SK-N-SH (cell line): ENCODE measurements around the gene MCC. TPM values are rescaled to one million over a fixed set of nuclear protein-coding genes. Genes with fewer than 3 reads are reported as not detected.

Source experiments
- CTCF ChIA-PET: fragments of 300-600, 350-600 bp; formaldehyde crosslinking; extraction: SDS; loops from one replicate; lab custom pipeline; 2021; lab: Yijun Ruan, JAX
- POLR2A ChIA-PET: fragments of 350-600 bp; sonication (Branson Sonifier 250); formaldehyde crosslinking; extraction: SDS; loops from one replicate; lab custom pipeline; 2020; ENCODE audit warnings: antibody characterized with exemption, inconsistent platforms; lab: Yijun Ruan, JAX
- DNase-seq: peaks from one replicate; pipeline ENCODE4 v3.0.0; 2012
- H2AFZ ChIP-seq: fragments of 200-600 bp; sonication (generic); 2 replicates; pipeline ENCODE4 v1.8.1; 2016; ENCODE audit warnings: antibody characterized with exemption, mild to moderate bottlenecking, low read depth
- H3F3A ChIP-seq: fragments of 200-600 bp; sonication (generic); replicated peaks from 2 replicates; pipeline ENCODE3; 2016; ENCODE audit warnings: antibody characterized with exemption, mild to moderate bottlenecking; ENCODE audit not compliant: insufficient read depth
- H3K27ac ChIP-seq, 2 experiments: fragments of 200-500 bp in 1 of 2; fragments of 200-600 bp in 1 of 2; sonication (Bioruptor generic) in 1 of 2; sonication (generic), shearing (Covaris generic) in 1 of 2; 2 replicates each; pipeline versions ENCODE4 v1.5.1 to v1.6.1; 2014 to 2016; ENCODE audit warnings: low read depth in 2 of 2, inconsistent platforms in 1 of 2, low read length in 1 of 2, mild to moderate bottlenecking in 1 of 2, mixed read lengths in 1 of 2
- H3K27me3 ChIP-seq: fragments of 200-600 bp; sonication (generic), shearing (Covaris generic); 2 replicates; pipeline ENCODE4 v1.6.1; 2016; ENCODE audit warnings: mixed run types; ENCODE audit not compliant: insufficient read depth
- H3K36me3 ChIP-seq, 2 experiments: fragments of 200-500 bp in 1 of 2; fragments of 200-600 bp in 1 of 2; sonication (Bioruptor generic) in 1 of 2; sonication (generic) in 1 of 2; replicated peaks in 1 of 2; 2 replicates each; pipeline versions ENCODE3 to v1.5.1; 2014 to 2016; ENCODE audit warnings: low read length in 1 of 2, mild to moderate bottlenecking in 1 of 2; ENCODE audit not compliant: insufficient read depth in 2 of 2, control insufficient read depth in 1 of 2
- H3K4me1 ChIP-seq, 2 experiments: fragments of 200-500 bp in 1 of 2; fragments of 200-600 bp in 1 of 2; sonication (Bioruptor generic) in 1 of 2; sonication (generic), shearing (Covaris generic) in 1 of 2; 2 replicates each; pipeline versions ENCODE4 v1.5.1 to v1.6.1; 2014 to 2016; ENCODE audit warnings: low read depth in 1 of 2, low read length in 1 of 2, mixed run types in 1 of 2; ENCODE audit not compliant: insufficient read depth in 2 of 2, control insufficient read depth in 1 of 2
- H3K4me2 ChIP-seq: fragments of 200-600 bp; sonication (generic), shearing (Covaris generic); 2 replicates; pipeline ENCODE4 v1.6.1; 2017; ENCODE audit warnings: mixed run types
- H3K4me3 ChIP-seq, 2 experiments: fragments of 200-500 bp in 1 of 2; fragments of 200-600 bp in 1 of 2; sonication (Bioruptor generic) in 1 of 2; sonication (generic), shearing (Covaris generic) in 1 of 2; 2 replicates each; pipeline versions ENCODE4 v1.5.1 to v1.8.1; 2014 to 2016; ENCODE audit warnings: low read depth in 2 of 2, inconsistent platforms in 1 of 2, low read length in 1 of 2, mild to moderate bottlenecking in 1 of 2, mixed read lengths in 1 of 2, moderate library complexity in 1 of 2
- H3K79me2 ChIP-seq: fragments of 200-600 bp; sonication (generic); 2 replicates; pipeline ENCODE4 v1.8.1; 2017; ENCODE audit warnings: mild to moderate bottlenecking; ENCODE audit not compliant: insufficient read depth
- H3K9ac ChIP-seq: fragments of 200-600 bp; sonication (generic); 2 replicates; pipeline ENCODE4 v1.6.1; 2017; ENCODE audit warnings: mixed run types
- H3K9me2 ChIP-seq: fragments of 200-600 bp; sonication (generic); 2 replicates; pipeline ENCODE4 v1.6.1; 2017; ENCODE audit warnings: mixed run types
- H3K9me3 ChIP-seq: fragments of 200-600 bp; sonication (generic); 2 replicates; pipeline ENCODE4 v1.6.1; 2017; ENCODE audit warnings: mixed run types, mild to moderate bottlenecking, moderate library complexity
- H4K20me1 ChIP-seq: fragments of 200-600 bp; sonication (generic); 2 replicates; pipeline ENCODE4 v1.6.1; 2017; ENCODE audit warnings: mild to moderate bottlenecking, mixed run types; ENCODE audit not compliant: insufficient read depth
- CHD2 ChIP-seq: fragments of 150-350 bp; IDR thresholded peaks from 2 replicates; pipeline ENCODE4 v1.6.1; 2018; ENCODE audit warnings: low read length; ENCODE audit not compliant: partially characterized antibody
- EP300 ChIP-seq, 2 experiments: IDR thresholded peaks; 2 replicates each; pipeline versions ENCODE4 v1.4.0 to v1.6.1; 2012; ENCODE audit warnings: borderline replicate concordance in 1 of 2, low read depth in 1 of 2, low read length in 1 of 2
- FOSL2 ChIP-seq: IDR thresholded peaks from 2 replicates; pipeline ENCODE4 v1.4.0; 2012; ENCODE audit warnings: low read depth, mild to moderate bottlenecking, moderate library complexity, borderline replicate concordance
- FOXJ3 ChIP-seq: sonication (generic); formaldehyde crosslinking; IDR thresholded peaks from 2 replicates; pipeline ENCODE4 v1.5.1; 2020; ENCODE audit warnings: mild to moderate bottlenecking, missing genetic modification reagents
- GABPA ChIP-seq: IDR thresholded peaks from 2 replicates; pipeline ENCODE4 v1.4.0; 2012; ENCODE audit warnings: low read depth, mild to moderate bottlenecking
- MXI1 ChIP-seq: IDR thresholded peaks from 2 replicates; pipeline ENCODE4 v1.6.1; 2012; ENCODE audit warnings: mild to moderate bottlenecking, low read depth, low read length, improper control_type of control experiment
- NFIC ChIP-seq: IDR thresholded peaks from 2 replicates; pipeline ENCODE4 v1.4.0; 2012; ENCODE audit warnings: borderline replicate concordance
- POLR2AphosphoS5 ChIP-seq: IDR thresholded peaks from 2 replicates; pipeline ENCODE4 v1.6.1; 2012; ENCODE audit warnings: low read depth, low read length
- RAD21 ChIP-seq: IDR thresholded peaks from 2 replicates; pipeline ENCODE4 v1.6.1; 2012; ENCODE audit warnings: mild to moderate bottlenecking, low read length
- SMC3 ChIP-seq: IDR thresholded peaks from 2 replicates; pipeline ENCODE4 v1.6.1; 2012; ENCODE audit warnings: low read depth, low read length, improper control_type of control experiment
- TEAD4 ChIP-seq: IDR thresholded peaks from 2 replicates; pipeline ENCODE4 v1.4.0; 2012; ENCODE audit warnings: mild to moderate bottlenecking, borderline replicate concordance; ENCODE audit not compliant: insufficient read depth
- YY1 ChIP-seq: IDR thresholded peaks from 2 replicates; pipeline ENCODE4 v1.4.0; 2012; ENCODE audit warnings: low read depth, mild to moderate bottlenecking
- ZBTB33 ChIP-seq: IDR thresholded peaks from 2 replicates; pipeline ENCODE4 v1.4.0; 2012; ENCODE audit warnings: low read depth, borderline replicate concordance
- WGBS: methylation state at CpG from one replicate; pipeline ENCODE4 v1.1.6; 2017; ENCODE audit warnings: low lambda C conversion rate; 5-methylcytosine and 5-hydroxymethylcytosine counted together
- polyA plus RNA-seq, 3 experiments: library from polyadenylated mRNA; depleted of rRNA; stranded (reverse); fragments of >200 nt; gene quantifications; 2 replicates each; pipeline ENCODE4 v1.2.3, GENCODE V29; 2012
- TF ChIP-seq, protein P1 (sequence below): fragments of 150-350 bp; IDR thresholded peaks from 2 replicates; pipeline ENCODE4 v1.6.1; 2017; ENCODE audit warnings: antibody characterized with exemption, low read length, low read depth, borderline replicate concordance
- TF ChIP-seq, protein P2 (sequence below): IDR thresholded peaks from 2 replicates; pipeline ENCODE4 v1.4.0; 2012; ENCODE audit warnings: low read depth
- TF ChIP-seq, protein P3 (sequence below): IDR thresholded peaks from 2 replicates; pipeline ENCODE4; 2012
- TF ChIP-seq, protein P4 (sequence below): fragments of 150-350 bp; IDR thresholded peaks from 2 replicates; pipeline ENCODE4 v1.6.1; 2016; ENCODE audit warnings: mild to moderate bottlenecking, low read depth, low read length

The MCC gene
- polyA plus RNA-seq, 1 of the 3 experiments (the other 2 are of a cell fraction), result 3.6 TPM

GRCh38 chr5:113147537-113147936 is 340.7 kb downstream of the MCC start (continued):
- TF ChIP-seq ZBTB33, result no peak
- TF ChIP-seq CHD2, result no peak
- TF ChIP-seq, all 33 proteins: peak for 0

- no peak overlapping the region for H2AFZ ChIP-seq
- no peaks in the 10 kb centered on the region for H3K27me3 ChIP-seq
- no peaks in the 10 kb centered on the region for H3F3A ChIP-seq
- WGBS, result 59% methylated on average over 4 of the region's 4 CpGs
- no peak overlapping the region for H3K4me2 ChIP-seq
- TF ChIP-seq EP300 (IDR thresholded peaks at IDR 0.05; ENCODE audit: borderline replicate concordance in 1 of 2, low read depth in 1 of 2, low read length in 1 of 2) (no peak), RAD21 (no peak), FOXJ3 (CRISPR knock-in tag) (no peak)
- TF ChIP-seq, protein P1, sequence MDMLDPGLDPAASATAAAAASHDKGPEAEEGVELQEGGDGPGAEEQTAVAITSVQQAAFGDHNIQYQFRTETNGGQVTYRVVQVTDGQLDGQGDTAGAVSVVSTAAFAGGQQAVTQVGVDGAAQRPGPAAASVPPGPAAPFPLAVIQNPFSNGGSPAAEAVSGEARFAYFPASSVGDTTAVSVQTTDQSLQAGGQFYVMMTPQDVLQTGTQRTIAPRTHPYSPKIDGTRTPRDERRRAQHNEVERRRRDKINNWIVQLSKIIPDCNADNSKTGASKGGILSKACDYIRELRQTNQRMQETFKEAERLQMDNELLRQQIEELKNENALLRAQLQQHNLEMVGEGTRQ, result no peak
- TF ChIP-seq, protein P2, sequence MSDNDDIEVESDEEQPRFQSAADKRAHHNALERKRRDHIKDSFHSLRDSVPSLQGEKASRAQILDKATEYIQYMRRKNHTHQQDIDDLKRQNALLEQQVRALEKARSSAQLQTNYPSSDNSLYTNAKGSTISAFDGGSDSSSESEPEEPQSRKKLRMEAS, result no peak
- TF ChIP-seq, protein P3, sequence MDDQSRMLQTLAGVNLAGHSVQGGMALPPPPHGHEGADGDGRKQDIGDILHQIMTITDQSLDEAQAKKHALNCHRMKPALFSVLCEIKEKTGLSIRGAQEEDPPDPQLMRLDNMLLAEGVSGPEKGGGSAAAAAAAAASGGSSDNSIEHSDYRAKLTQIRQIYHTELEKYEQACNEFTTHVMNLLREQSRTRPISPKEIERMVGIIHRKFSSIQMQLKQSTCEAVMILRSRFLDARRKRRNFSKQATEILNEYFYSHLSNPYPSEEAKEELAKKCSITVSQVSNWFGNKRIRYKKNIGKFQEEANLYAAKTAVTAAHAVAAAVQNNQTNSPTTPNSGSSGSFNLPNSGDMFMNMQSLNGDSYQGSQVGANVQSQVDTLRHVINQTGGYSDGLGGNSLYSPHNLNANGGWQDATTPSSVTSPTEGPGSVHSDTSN, result no peak
- TF ChIP-seq, all 33 proteins: peak for 0
- Histone ChIP-seq H4K20me1 (no peaks in the 10 kb centered on the region), H3K4me3 (no peak overlapping the region), H3K9ac (no peak overlapping the region), H3K79me2 (no peaks in the 10 kb centered on the region), H3K27ac (no peak overlapping the region), H3K4me1 (peaks cover 0 to 13% of the 10 kb centered on the region in 2 experiments; a peak in 2 of 4 replicates), H3K9me2 (no peaks in the 10 kb centered on the region), H3K9me3 (no peaks in the 10 kb centered on the region), H3K36me3 (no peaks in the 10 kb centered on the region)
- ChIA-PET POLR2A (no interaction called here), CTCF (interaction anchor here (1.5 kb wide), 1 partner anchor 14 kb away, joined by 6 read pairs; no protein-coding TSS in a partner anchor)
- no peak for DNase-seq
Measured at GRCh38 chr5:113147101-113147508, 341.1 kb downstream of the MCC start.

DNA sequence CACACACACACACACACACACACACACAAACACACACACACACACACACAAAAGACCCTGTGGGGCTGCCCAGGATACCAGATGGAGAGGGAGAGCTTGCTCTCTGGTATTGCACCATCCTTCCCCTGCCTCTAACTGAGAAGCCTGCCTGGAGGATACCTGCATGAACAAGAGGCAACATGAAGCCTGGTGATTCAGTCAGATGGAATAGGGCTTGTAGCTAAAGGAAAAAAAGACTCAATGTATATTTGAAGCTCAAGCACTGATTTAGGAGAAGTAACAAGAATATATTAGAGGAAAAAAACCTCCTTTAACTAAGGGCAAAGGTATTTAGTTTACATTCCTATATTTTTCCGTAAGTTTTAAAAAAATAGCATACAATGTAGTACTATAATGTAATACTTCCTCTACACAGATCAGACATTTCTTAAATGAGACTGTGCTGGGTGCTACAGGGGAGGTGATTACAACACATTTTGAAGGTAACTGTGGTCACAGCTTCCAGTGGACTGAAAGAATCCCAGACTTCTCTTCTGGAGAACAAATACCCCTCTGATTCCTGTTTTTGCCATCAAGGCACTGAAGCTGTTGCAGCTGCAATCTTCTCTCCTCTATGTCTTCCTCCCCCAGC is 342.4 kb downstream of the MCC start:
- no peak overlapping the region; a peak in 1 of 4 replicates for H3K27ac ChIP-seq
- 62% methylated on average over 1 of the region's 1 CpG for WGBS
- H3K4me2 ChIP-seq, result no peak overlapping the region
- ChIA-PET POLR2A (no interaction called here), CTCF (interaction anchor here (1.5 kb wide), 1 partner anchor 13 kb away, joined by 6 read pairs; no protein-coding TSS in a partner anchor)
- no peaks in the 10 kb centered on the region for H3K9me2 ChIP-seq
- H3K9me3 ChIP-seq, result no peaks in the 10 kb centered on the region
- H3K9ac ChIP-seq, result no peak overlapping the region
- H3K79me2 ChIP-seq, result no peaks in the 10 kb centered on the region
- no peak overlapping the region for H3K4me3 ChIP-seq
- no peak for DNase-seq
- TF ChIP-seq TEAD4 (no peak), POLR2AphosphoS5 (no peak), GABPA (no peak), MXI1 (no peak), FOSL2 (no peak), SMC3 (no peak), YY1 (no peak), NFIC (no peak)
- TF ChIP-seq, protein P3, result no peak
- TF ChIP-seq, protein P4, sequence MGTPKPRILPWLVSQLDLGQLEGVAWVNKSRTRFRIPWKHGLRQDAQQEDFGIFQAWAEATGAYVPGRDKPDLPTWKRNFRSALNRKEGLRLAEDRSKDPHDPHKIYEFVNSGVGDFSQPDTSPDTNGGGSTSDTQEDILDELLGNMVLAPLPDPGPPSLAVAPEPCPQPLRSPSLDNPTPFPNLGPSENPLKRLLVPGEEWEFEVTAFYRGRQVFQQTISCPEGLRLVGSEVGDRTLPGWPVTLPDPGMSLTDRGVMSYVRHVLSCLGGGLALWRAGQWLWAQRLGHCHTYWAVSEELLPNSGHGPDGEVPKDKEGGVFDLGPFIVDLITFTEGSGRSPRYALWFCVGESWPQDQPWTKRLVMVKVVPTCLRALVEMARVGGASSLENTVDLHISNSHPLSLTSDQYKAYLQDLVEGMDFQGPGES, result no peak
- peaks cover 0 to 10% of the 10 kb centered on the region in 2 experiments; a peak in 2 of 4 replicates for H3K4me1 ChIP-seq
- no peaks in the 10 kb centered on the region for H3K36me3 ChIP-seq
- H2AFZ ChIP-seq, result no peak overlapping the region
- H3F3A ChIP-seq, result no peaks in the 10 kb centered on the region
- no peaks in the 10 kb centered on the region for H3K27me3 ChIP-seq
- no peaks in the 10 kb centered on the region for H4K20me1 ChIP-seq
